ENCODE results near the gene OR2T27. TPM values are rescaled to one million over a fixed set of nuclear protein-coding genes. Genes with fewer than 3 reads are reported as not detected.

Gene OR2T27
- total and polyA plus RNA-seq, 2 donors (not counting 3 experiments of a cell fraction or from before 2014, with no cell fraction given): not detected

DNA sequence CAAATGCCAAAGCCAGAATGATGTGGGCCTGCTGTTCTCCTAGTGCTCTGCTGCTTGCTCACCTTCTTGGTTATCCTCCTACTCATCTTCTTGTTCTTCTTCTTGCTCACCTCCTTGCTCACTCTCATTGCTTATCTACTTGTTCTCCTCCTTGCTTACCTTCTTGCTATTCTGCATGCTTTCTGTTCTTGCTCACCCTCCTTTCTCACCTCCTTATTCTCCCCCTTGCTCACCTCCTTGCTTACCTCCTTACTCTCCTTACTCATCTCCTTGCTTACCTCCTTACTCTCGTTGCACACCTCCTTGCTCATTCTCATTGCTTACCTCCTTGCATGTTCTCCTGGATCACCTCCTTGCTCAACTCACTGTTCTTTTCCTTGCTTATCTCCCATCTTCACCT is 47.4 kb upstream of the OR2T27 start, which contains the start of gene OR14I1:
Gene OR14I1, minus strand, starts transcription at position 53 of the 400 bp plus-strand sequence.
- Histone ChIP-seq H3K27me3 (ENCODE audit: control insufficient read depth in 2 of 2, insufficient read depth in 2 of 2, low read length in 2 of 2) (no peaks in the 10 kb centered on the region), H3K4me3 (replicated peaks in 1 of 3; ENCODE audit: insufficient read depth in 1 of 3, low read depth in 1 of 3, low read length in 3 of 3) (no peak within 1 kb of the TSS), H3K36me3 (ENCODE audit: control insufficient read depth in 2 of 2, extremely low read depth in 1 of 2, insufficient read depth in 2 of 2, low read length in 2 of 2) (no peaks in the 10 kb centered on the region), H2AFZ (ENCODE audit: low read depth, low read length) (no peak within 1 kb of the TSS), H3K9ac (replicated peaks; ENCODE audit: extremely low read depth, insufficient read depth, low read length) (no peak within 1 kb of the TSS), H3K27ac (ENCODE audit: insufficient read depth, low read depth, low read length) (no peak within 1 kb of the TSS), H3K9me3 (replicated peaks; ENCODE audit: control insufficient read depth, insufficient read depth, low read length) (no peaks in the 10 kb centered on the region), H3K4me1 (ENCODE audit: control insufficient read depth, extremely low read depth, insufficient read depth, low read length) (no peaks in the 10 kb centered on the region), H3K79me2 (ENCODE audit: control insufficient read depth, insufficient read depth, low read length) (no peaks in the 10 kb centered on the region), H3K9me1 (replicated peaks; ENCODE audit: control insufficient read depth, extremely low read depth, insufficient read depth, low read length) (no peaks in the 10 kb centered on the region), H4K20me1 (replicated peaks; ENCODE audit: control insufficient read depth, extremely low read depth, insufficient read depth, low read length) (no peaks in the 10 kb centered on the region), H3K4me2 (ENCODE audit: insufficient read depth, low read length) (no peak within 1 kb of the TSS)
- CTCF ChIA-PET: no interaction called here
- POLR2A ChIA-PET: no interaction called here
- dilution Hi-C loops (cut with MboI; ENCODE audit: extremely low pct_ligation_motif_present, low sequenced_read_pairs) (no loop called here), intact Hi-C loops (cut with micrococcal nuclease) (no loop called here)
- DNase-seq (ENCODE audit: low read depth, low spot score): no peak
- no peak for TF ChIP-seq POLR2AphosphoS5 (IDR thresholded peaks at IDR 0.05; ENCODE audit: insufficient read depth, low read depth, low read length)
- TF ChIP-seq, protein P1, sequence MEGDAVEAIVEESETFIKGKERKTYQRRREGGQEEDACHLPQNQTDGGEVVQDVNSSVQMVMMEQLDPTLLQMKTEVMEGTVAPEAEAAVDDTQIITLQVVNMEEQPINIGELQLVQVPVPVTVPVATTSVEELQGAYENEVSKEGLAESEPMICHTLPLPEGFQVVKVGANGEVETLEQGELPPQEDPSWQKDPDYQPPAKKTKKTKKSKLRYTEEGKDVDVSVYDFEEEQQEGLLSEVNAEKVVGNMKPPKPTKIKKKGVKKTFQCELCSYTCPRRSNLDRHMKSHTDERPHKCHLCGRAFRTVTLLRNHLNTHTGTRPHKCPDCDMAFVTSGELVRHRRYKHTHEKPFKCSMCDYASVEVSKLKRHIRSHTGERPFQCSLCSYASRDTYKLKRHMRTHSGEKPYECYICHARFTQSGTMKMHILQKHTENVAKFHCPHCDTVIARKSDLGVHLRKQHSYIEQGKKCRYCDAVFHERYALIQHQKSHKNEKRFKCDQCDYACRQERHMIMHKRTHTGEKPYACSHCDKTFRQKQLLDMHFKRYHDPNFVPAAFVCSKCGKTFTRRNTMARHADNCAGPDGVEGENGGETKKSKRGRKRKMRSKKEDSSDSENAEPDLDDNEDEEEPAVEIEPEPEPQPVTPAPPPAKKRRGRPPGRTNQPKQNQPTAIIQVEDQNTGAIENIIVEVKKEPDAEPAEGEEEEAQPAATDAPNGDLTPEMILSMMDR (IDR thresholded peaks at IDR 0.05; ENCODE audit: extremely low read depth in 1 of 2, insufficient read depth in 1 of 2, low read depth in 1 of 2, low read length in 2 of 2): no peak
- TF ChIP-seq GATA2 (IDR thresholded peaks at IDR 0.05; ENCODE audit: insufficient read depth, insufficient read length, low read depth, low read length): no peak
- TF ChIP-seq, protein P2, sequence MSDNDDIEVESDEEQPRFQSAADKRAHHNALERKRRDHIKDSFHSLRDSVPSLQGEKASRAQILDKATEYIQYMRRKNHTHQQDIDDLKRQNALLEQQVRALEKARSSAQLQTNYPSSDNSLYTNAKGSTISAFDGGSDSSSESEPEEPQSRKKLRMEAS (IDR thresholded peaks at IDR 0.05; ENCODE audit: insufficient read depth, insufficient read length): no peak
- no peak for TF ChIP-seq POLR2A (IDR thresholded peaks at IDR 0.05; ENCODE audit: low read depth, low read length)
- TF ChIP-seq JUN (IDR thresholded peaks at IDR 0.05; ENCODE audit: borderline replicate concordance, insufficient read depth, insufficient read length, low read depth): no peak
- no peak for TF ChIP-seq MYC (IDR thresholded peaks at IDR 0.05; ENCODE audit: low read depth, low read length)
- TF ChIP-seq FOS (IDR thresholded peaks at IDR 0.05; ENCODE audit: borderline replicate concordance, insufficient read depth, low read length): no peak
- no peak for TF ChIP-seq EZH2 (IDR thresholded peaks at IDR 0.05; ENCODE audit: borderline replicate concordance, low read depth, low read length, severe bottlenecking)
- no peak for FAIRE-seq
- BruUV-seq (replicated peaks): no TSS peak
